ENCODE results near the gene LRP1.

The LRP1 gene

GRCh38 chr12:57156701-57157403 is 28.6 kb downstream of the LRP1 start:
- in situ Hi-C loops (cut with HindIII; ENCODE audit: low sequenced_read_pairs) = no loop called here
- no peak for DNase-seq (ENCODE audit: low read depth, low spot score)
- TF ChIP-seq CTCF (IDR thresholded peaks at IDR 0.05; ENCODE audit: low read depth, low read length) = no peak
- H3K4me3 ChIP-seq (ENCODE audit: low read depth, low read length) = no peak overlapping the region

- DNase-seq (ENCODE audit: low read depth, low spot score) = no peak
- H3K4me3 ChIP-seq (ENCODE audit: low read depth, low read length) = no peak overlapping the region
- TF ChIP-seq CTCF (IDR thresholded peaks at IDR 0.05; ENCODE audit: low read depth, low read length) = no peak
- in situ Hi-C loops (cut with HindIII; ENCODE audit: low sequenced_read_pairs) = no loop called here
Observed at GRCh38 chr12:57157588-57158173, 29.4 kb downstream of the LRP1 start.

GRCh38 chr12:57158186-57158585 is 29.9 kb downstream of the LRP1 start:
- no peak for DNase-seq (ENCODE audit: low read depth, low spot score)
- in situ Hi-C loops (cut with HindIII; ENCODE audit: low sequenced_read_pairs) = no loop called here
- TF ChIP-seq CTCF (IDR thresholded peaks at IDR 0.05; ENCODE audit: low read depth, low read length) = no peak
- H3K4me3 ChIP-seq (ENCODE audit: low read depth, low read length) = no peak overlapping the region

- in situ Hi-C loops (cut with HindIII; ENCODE audit: low sequenced_read_pairs) = no loop called here
Observed at GRCh38 chr12:57158665-57159064, 30.4 kb downstream of the LRP1 start.

GRCh38 chr12:57159311-57159710 is 31.0 kb downstream of the LRP1 start:
- no peak for DNase-seq (ENCODE audit: low read depth, low spot score)
- in situ Hi-C loops (cut with HindIII; ENCODE audit: low sequenced_read_pairs) = no loop called here
- no peak overlapping the region for H3K4me3 ChIP-seq (ENCODE audit: low read depth, low read length)
- no peak for TF ChIP-seq CTCF (IDR thresholded peaks at IDR 0.05; ENCODE audit: low read depth, low read length)

More at GRCh38 chr12:57158665-57159064, 30.4 kb downstream of the LRP1 start:
- DNase-seq (ENCODE audit: low read depth, low spot score) = no peak
- H3K4me3 ChIP-seq (ENCODE audit: low read depth, low read length) = no peak overlapping the region
- no peak for TF ChIP-seq CTCF (IDR thresholded peaks at IDR 0.05; ENCODE audit: low read depth, low read length)

- no peak for TF ChIP-seq CTCF (IDR thresholded peaks at IDR 0.05; ENCODE audit: low read depth, low read length)
- no peak overlapping the region for H3K4me3 ChIP-seq (ENCODE audit: low read depth, low read length)
- in situ Hi-C loops (cut with HindIII; ENCODE audit: low sequenced_read_pairs) = no loop called here
- DNase-seq (ENCODE audit: low read depth, low spot score) = no peak
Observed at GRCh38 chr12:57160040-57160439, 31.8 kb downstream of the LRP1 start.
